ENCODE data around the gene OR10Z1.

- TF ChIP-seq, protein P1, sequence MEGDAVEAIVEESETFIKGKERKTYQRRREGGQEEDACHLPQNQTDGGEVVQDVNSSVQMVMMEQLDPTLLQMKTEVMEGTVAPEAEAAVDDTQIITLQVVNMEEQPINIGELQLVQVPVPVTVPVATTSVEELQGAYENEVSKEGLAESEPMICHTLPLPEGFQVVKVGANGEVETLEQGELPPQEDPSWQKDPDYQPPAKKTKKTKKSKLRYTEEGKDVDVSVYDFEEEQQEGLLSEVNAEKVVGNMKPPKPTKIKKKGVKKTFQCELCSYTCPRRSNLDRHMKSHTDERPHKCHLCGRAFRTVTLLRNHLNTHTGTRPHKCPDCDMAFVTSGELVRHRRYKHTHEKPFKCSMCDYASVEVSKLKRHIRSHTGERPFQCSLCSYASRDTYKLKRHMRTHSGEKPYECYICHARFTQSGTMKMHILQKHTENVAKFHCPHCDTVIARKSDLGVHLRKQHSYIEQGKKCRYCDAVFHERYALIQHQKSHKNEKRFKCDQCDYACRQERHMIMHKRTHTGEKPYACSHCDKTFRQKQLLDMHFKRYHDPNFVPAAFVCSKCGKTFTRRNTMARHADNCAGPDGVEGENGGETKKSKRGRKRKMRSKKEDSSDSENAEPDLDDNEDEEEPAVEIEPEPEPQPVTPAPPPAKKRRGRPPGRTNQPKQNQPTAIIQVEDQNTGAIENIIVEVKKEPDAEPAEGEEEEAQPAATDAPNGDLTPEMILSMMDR (IDR thresholded peaks at IDR 0.05): no peak
- no peak for TF ChIP-seq POLR2A (IDR thresholded peaks at IDR 0.05)
Observed at GRCh38 chr1:158654571-158654970, 49.5 kb downstream of the OR10Z1 start.

Data from vagina (tissue), 2 donors.